HG03442 (cell line): ENCODE measurements around the gene ATIC.
A peak's percentile ranks its signal among the peaks of the same experiment; 100 is the strongest.
"Not testable (repeated sequence)": the region's sequence is repeated elsewhere in the genome, so short reads cannot be mapped to it uniquely, and the experiment has no call there.

Source experiments
- ATAC-seq: cut with Tn5 transposase; IDR thresholded peaks from one replicate; pipeline ENCODE4 v1.9.1; 2021; ENCODE audit warnings: mild to moderate bottlenecking, moderate library complexity; ENCODE audit not compliant: unreplicated experiment

Gene ATIC

GRCh38 chr2:215360059-215360458 is 48.2 kb downstream of the ATIC start:
- not testable (repeated sequence) for ATAC-seq

GRCh38 chr2:215360596-215360995 is 48.7 kb downstream of the ATIC start:
- ATAC-seq: no peak

GRCh38 chr2:215361211-215361875 is 49.5 kb downstream of the ATIC start:
- no peak for ATAC-seq

GRCh38 chr2:215361876-215362561 is 50.2 kb downstream of the ATIC start:
- ATAC-seq: no peak

GRCh38 chr2:215362562-215362904 is 50.7 kb downstream of the ATIC start:
- no peak for ATAC-seq

- no peak for ATAC-seq
These were observed 51.2 kb downstream of the ATIC start for GRCh38 chr2:215363039-215363438.

- no peak for ATAC-seq
These were observed 51.8 kb downstream of the ATIC start for GRCh38 chr2:215363461-215364156.

GRCh38 chr2:215364157-215365155 is 52.6 kb downstream of the ATIC start:
- ATAC-seq: no peak

GRCh38 chr2:215365184-215365658 is 53.4 kb downstream of the ATIC start:
- peak; percentile 50 for ATAC-seq

GRCh38 chr2:215366440-215367032 is 54.7 kb downstream of the ATIC start:
- no peak for ATAC-seq

- no peak for ATAC-seq
These were observed 56.0 kb downstream of the ATIC start for GRCh38 chr2:215367662-215368492.

- ATAC-seq: no peak
These were observed 56.6 kb downstream of the ATIC start for GRCh38 chr2:215368493-215368809.

GRCh38 chr2:215369181-215369760 is 57.4 kb downstream of the ATIC start:
- ATAC-seq: no peak

GRCh38 chr2:215370112-215370965 is 58.5 kb downstream of the ATIC start:
- no peak for ATAC-seq

GRCh38 chr2:215371915-215372897 is 60.3 kb downstream of the ATIC start:
- no peak for ATAC-seq

GRCh38 chr2:215372968-215373649 is 61.2 kb downstream of the ATIC start:
- no peak for ATAC-seq

GRCh38 chr2:215374002-215374401 is 62.1 kb downstream of the ATIC start:
- no peak for ATAC-seq
